ENCODE results near the gene ZBTB46.
A peak's percentile ranks its signal among the peaks of the same experiment; 100 is the strongest.

ZBTB46 gene

GRCh38 chr20:63745961-63746731, 84.9 kb downstream of the ZBTB46 start:
- DNase-seq (ENCODE audit: low read depth): no peak

- no peak for DNase-seq (ENCODE audit: low read depth)
These were observed 85.6 kb downstream of the ZBTB46 start for GRCh38 chr20:63745424-63745805.

- no peak for DNase-seq (ENCODE audit: low read depth)
These were observed 86.3 kb downstream of the ZBTB46 start for GRCh38 chr20:63744574-63745423.

GRCh38 chr20:63744158-63744557, 86.9 kb downstream of the ZBTB46 start:
- DNase-seq (ENCODE audit: low read depth): no peak

DNA sequence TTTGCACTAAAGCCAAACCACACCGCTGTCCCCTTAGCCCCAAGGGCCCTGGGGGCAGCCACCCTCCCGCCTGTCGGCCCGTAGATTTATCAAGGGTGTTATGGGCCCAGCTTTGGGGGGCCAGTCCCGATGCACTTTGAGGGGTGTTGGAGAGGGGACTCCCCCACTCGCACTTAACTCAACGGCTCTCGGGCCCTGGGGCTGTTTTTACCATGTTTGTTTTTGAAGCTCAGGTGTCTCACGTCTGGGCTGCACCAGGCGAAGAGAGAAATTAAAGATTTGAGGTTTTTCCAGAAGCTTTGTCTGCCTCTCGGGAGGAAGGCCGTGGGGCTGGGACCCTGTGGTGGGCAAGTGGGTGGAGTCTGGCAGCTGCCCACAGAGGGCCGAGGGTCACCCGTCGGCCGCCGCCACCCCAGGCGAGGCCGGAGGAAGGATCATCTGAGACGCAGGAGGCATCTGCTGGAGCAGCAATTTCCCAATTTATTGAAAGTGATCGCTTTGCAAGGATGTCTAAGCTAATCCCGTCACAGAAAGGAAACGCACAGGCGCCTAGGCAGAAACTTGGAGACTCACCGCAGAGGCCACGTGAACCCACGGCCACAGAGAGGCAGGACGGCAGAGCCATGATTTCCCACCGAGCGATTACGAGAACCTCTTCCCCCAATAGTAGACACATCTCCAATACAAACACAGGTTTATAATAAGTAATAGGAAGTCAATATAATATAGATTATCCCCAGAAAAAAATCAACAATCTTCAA, 87.7 kb downstream of the ZBTB46 start:
- DNase-seq (ENCODE audit: low read depth): no peak

- no peak for DNase-seq (ENCODE audit: low read depth)
These were observed 88.6 kb downstream of the ZBTB46 start for GRCh38 chr20:63742381-63743024.

GRCh38 chr20:63741676-63742380, 89.2 kb downstream of the ZBTB46 start:
- no peak for DNase-seq (ENCODE audit: low read depth)

- no peak for DNase-seq (ENCODE audit: low read depth)
These were observed 89.7 kb downstream of the ZBTB46 start for GRCh38 chr20:63741354-63741675.

GRCh38 chr20:63740627-63741353, 90.3 kb downstream of the ZBTB46 start:
- peak; percentile 31 for DNase-seq (ENCODE audit: low read depth)

DNA sequence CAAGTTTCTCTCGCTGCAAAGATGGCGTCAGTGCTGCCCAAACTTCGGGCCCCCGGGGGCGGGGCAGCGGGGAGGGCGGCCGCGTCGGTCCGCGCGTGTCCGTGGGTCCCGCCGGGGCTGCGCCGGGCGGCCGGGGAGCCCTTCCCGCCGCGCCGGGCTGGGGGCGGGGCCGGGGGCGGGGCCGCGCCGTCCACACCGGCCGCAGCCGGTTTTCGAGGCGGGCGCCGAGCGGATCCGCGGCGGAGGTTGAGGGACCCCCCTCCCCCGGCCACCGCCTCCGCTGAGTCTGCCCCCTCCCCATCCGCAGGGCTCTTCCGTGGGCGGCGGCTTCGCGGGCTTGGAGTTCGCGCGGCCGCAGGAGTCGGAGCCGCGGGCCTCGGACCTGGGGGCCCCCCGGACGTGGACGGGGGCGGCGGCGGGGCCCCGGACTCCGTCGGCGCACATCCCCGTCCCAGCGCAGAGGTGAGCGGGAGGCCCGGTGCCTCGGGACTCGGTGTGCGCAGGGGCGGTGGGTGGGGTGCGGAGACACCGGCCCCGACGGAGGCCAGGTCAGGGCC, 90.9 kb downstream of the ZBTB46 start:
- DNase-seq (ENCODE audit: low read depth): no peak

GRCh38 chr20:63739130-63740069, 91.7 kb downstream of the ZBTB46 start, which contains the start of gene SLC2A4RG:
TSS of gene SLC2A4RG (plus strand) at chr20:63739776. CDS start at chr20:63739913, 137 bp downstream.
- DNase-seq (ENCODE audit: low read depth): no peak

DNA sequence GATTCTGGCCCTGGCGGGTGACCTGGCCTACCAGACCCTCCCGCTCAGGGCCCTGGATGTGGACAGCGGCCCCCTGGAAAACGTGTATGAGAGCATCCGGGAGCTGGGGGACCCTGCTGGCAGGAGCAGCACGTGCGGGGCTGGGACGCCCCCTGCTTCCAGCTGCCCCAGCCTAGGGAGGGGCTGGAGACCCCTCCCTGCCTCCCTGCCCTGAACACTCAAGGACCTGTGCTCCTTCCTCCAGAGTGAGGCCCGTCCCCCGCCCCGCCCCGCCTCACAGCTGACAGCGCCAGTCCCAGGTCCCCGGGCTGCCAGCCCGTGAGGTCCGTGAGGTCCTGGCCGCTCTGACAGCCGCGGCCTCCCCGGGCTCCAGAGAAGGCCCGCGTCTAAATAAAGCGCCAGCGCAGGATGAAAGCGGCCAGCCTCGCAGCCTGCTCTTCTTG, 92.4 kb downstream of the ZBTB46 start:
- no peak for DNase-seq (ENCODE audit: low read depth)

DNA sequence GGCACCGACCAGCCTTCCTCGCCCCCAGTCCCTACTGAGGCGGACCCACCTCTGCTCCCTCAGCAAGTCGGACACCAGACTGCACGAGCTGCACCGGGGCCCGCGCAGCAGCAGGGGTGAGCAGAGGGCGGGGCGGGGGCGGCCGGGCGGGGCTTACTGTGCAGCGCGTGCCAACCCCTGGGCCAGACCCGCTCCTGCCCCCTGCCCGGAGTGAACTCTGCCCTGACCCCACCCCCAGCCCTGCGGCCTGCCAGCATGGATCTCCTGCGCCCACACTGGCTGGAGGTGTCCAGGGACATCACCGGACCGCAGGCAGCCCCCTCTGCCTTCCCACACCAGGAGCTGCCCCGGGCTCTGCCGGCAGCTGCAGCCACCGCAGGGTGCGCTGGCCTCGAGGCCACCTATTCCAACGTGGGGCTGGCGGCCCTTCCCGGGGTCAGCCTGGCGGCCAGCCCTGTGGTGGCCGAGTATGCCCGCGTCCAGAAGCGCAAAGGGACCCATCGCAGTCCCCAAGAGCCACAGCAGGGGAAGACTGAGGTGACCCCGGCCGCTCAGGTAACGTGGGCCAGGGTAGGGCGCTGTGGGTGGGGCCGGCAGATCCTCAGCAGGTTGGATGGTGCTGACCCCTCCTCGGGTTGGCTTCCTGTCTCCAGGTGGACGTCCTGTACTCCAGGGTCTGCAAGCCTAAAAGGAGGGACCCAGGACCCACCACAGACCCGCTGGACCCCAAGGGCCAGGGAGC, 92.9 kb downstream of the ZBTB46 start:
- no peak for DNase-seq (ENCODE audit: low read depth)

GRCh38 chr20:63737695-63737944, 93.4 kb downstream of the ZBTB46 start:
- DNase-seq (ENCODE audit: low read depth): no peak

- DNase-seq (ENCODE audit: low read depth): no peak
These were observed 94.0 kb downstream of the ZBTB46 start for GRCh38 chr20:63736893-63737694.

DNA sequence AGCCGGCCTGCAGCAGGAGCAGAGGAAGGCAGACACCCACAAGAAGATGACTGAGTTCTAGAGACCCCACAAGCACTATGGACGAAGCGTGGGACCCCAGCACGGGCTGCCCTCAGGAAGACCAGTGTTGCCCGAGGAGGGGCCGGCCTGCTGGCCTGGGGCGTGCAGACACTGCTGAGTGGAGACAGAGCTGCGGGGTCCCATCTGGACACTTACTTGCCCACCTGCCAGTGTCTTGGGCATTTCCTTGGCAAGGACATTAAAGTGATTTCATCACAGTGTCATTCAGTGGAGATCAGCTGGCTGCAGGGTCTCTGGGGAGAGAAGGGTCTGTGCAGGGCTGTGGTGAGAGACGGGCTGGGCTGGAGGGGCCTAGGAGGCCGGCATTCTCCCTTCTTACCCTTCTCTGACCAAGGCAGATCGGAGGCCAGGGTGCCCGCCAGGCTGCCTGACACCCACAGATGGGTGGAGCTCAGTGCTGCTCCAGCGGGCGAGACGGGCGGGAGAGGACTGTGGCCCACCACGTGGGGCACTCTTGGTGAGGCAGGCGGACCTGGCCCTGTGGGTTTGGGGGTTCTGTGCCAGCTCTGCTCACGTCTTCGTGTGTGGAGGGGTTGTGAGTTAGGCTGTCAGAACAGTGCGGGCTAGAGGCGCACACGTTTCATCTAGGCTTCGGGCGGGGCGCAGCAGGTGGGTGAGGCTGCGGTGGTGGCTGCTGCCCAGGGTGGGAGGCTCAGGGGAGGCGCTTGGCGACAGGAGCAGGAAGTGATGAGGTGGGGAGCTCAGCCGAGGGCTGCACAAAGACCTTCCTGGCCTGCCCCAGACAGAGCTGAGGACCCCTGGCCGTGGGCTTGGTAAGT, 95.0 kb downstream of the ZBTB46 start, which contains the start of gene LIME1:
LIME1 (plus strand) TSS at position 806 of the 860 bp plus-strand sequence. CDS start 886 bp downstream, outside the sequence.
- DNase-seq (ENCODE audit: low read depth): no peak

All from non-pigmented ciliary epithelial cell (primary cell).